Measurements from ENCODE around the gene C4orf17. TPM values are rescaled to one million over a fixed set of nuclear protein-coding genes. Genes with fewer than 3 reads are reported as not detected.

The C4orf17 gene
- total RNA-seq, 2 experiments from 2014 or later = not detected

DNA sequence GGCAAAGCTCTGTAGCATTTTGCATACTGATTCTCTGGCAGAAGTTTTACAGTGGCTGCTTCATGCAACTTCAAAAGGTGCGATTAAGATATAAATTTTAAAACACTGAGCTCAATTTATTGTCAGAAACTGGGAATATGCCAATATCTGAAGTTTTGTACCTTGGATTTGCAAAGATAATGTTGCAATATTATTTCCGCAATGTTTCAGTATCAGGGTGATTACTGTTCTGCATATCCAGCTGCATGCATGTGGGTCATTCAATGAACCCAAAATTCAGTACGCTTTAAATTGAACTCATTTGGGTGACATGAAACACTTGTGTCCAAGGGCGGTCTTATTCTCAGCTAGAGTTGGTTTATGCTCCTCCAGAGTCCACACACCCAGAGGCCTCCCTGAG is 26.9 kb downstream of the C4orf17 start:
- Histone ChIP-seq H3K4me2 (ENCODE audit: low read length) (no peak overlapping the region), H3K9me3 (ENCODE audit: low read length) (no peaks in the 10 kb centered on the region), H3K36me3 (ENCODE audit: insufficient read depth, low read length) (no peaks in the 10 kb centered on the region), H3K4me1 (ENCODE audit: insufficient read depth, low read length, poor library complexity, severe bottlenecking) (no peaks in the 10 kb centered on the region), H3K4me3 (ENCODE audit: low read depth, low read length, poor library complexity, severe bottlenecking) (no peak overlapping the region), H3K79me2 (ENCODE audit: insufficient read depth, low read depth, low read length) (no peaks in the 10 kb centered on the region), H4K20me1 (ENCODE audit: insufficient read depth, low read length) (no peaks in the 10 kb centered on the region), H3K27ac (ENCODE audit: low read depth, low read length, poor library complexity, severe bottlenecking) (no peak overlapping the region), H3K9me2 (ENCODE audit: insufficient read depth, low read length) (no peaks in the 10 kb centered on the region), H2AFZ (ENCODE audit: low read length) (no peak overlapping the region)
- no peak for DNase-seq (ENCODE audit: low spot score)
- CTCF ChIA-PET (ENCODE audit: unreplicated experiment) = no interaction called here
- TF ChIP-seq, protein P1, sequence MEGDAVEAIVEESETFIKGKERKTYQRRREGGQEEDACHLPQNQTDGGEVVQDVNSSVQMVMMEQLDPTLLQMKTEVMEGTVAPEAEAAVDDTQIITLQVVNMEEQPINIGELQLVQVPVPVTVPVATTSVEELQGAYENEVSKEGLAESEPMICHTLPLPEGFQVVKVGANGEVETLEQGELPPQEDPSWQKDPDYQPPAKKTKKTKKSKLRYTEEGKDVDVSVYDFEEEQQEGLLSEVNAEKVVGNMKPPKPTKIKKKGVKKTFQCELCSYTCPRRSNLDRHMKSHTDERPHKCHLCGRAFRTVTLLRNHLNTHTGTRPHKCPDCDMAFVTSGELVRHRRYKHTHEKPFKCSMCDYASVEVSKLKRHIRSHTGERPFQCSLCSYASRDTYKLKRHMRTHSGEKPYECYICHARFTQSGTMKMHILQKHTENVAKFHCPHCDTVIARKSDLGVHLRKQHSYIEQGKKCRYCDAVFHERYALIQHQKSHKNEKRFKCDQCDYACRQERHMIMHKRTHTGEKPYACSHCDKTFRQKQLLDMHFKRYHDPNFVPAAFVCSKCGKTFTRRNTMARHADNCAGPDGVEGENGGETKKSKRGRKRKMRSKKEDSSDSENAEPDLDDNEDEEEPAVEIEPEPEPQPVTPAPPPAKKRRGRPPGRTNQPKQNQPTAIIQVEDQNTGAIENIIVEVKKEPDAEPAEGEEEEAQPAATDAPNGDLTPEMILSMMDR (conservative IDR thresholded peaks at IDR 0.05; ENCODE audit: low read length) = no peak
- TF ChIP-seq EZH2phosphoT487 (IDR thresholded peaks at IDR 0.05; ENCODE audit: borderline replicate concordance, low read depth, low read length) = no peak
- POLR2A ChIA-PET = interaction anchor here (1.0 kb wide), 1 partner anchor 12 kb away, joined by 3 read pairs; no protein-coding TSS in a partner anchor
- no TSS peak for BruUV-seq (replicated peaks)
- intact Hi-C loops (cut with micrococcal nuclease; ENCODE audit: unreplicated experiment) = no loop called here

DNA sequence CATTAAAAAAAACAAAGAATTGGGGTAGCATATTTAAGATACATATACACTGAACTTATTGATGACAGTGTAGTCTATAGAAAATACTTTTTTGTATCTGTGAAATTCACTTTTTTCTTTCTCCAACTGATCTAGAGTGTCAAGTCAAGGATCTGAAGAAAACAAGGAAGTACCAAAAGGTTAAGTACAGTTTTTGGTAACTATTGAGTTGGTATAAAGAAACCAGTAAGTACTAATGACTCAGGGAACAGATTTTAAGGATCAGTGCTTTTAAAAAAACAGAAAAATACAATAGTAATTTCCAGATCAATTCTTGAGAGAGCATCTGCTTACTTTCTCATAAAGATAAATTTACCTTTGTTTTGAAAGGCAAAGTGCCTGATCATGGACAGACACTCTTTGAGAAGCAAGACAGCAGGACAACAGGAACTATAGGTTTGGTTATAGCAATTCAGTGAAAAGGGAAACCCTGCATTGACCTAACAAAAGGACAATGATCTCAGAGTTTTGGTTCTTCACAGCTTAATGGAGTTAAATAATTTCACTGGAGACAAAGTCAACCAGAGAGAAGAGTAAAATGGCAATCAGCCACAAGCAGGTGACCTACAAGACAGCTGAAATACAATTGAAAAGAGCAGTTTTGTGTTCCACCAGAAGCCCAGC is 29.6 kb downstream of the C4orf17 start:
- Histone ChIP-seq H3K4me2 (ENCODE audit: low read length) (no peak overlapping the region), H3K79me2 (ENCODE audit: insufficient read depth, low read depth, low read length) (no peaks in the 10 kb centered on the region), H3K4me1 (ENCODE audit: insufficient read depth, low read length, poor library complexity, severe bottlenecking) (no peaks in the 10 kb centered on the region), H3K9me3 (ENCODE audit: low read length) (no peaks in the 10 kb centered on the region), H3K9me2 (ENCODE audit: insufficient read depth, low read length) (no peaks in the 10 kb centered on the region), H3K27ac (ENCODE audit: low read depth, low read length, poor library complexity, severe bottlenecking) (no peak overlapping the region), H3K36me3 (ENCODE audit: insufficient read depth, low read length) (no peaks in the 10 kb centered on the region), H4K20me1 (ENCODE audit: insufficient read depth, low read length) (no peaks in the 10 kb centered on the region), H3K4me3 (ENCODE audit: low read depth, low read length, poor library complexity, severe bottlenecking) (no peak overlapping the region), H2AFZ (ENCODE audit: low read length) (no peak overlapping the region)
- CTCF ChIA-PET (ENCODE audit: unreplicated experiment) = no interaction called here
- intact Hi-C loops (cut with micrococcal nuclease; ENCODE audit: unreplicated experiment) = no loop called here
- POLR2A ChIA-PET = interaction anchor here (0.7 kb wide), 1 partner anchor 41 kb away, joined by 3 read pairs; no protein-coding TSS in a partner anchor
- DNase-seq (ENCODE audit: low spot score) = no peak
- BruUV-seq (replicated peaks) = no TSS peak
- no peak for TF ChIP-seq EZH2phosphoT487 (IDR thresholded peaks at IDR 0.05; ENCODE audit: borderline replicate concordance, low read depth, low read length)
- TF ChIP-seq, protein P1 (conservative IDR thresholded peaks at IDR 0.05; ENCODE audit: low read length) = no peak

DNA sequence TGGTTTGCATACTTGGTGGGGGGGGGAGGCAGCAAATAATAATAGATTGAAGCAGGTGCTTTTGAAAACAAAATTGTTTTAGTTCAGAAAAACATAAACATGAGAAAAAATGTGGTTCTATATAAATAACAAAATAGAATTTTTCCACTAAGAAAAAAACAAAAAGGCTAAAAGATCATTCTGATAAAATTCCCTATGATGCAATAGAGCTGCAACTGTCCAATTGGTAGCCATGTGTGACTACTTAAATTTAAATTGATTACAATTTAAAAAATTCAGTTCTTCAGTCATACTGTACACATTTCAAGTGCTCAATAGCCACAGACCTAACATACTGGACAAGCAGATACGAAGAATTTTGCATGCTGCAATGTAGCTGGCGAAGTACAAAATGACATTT is 42.1 kb downstream of the C4orf17 start:
- intact Hi-C loops (cut with micrococcal nuclease; ENCODE audit: unreplicated experiment) = no loop called here
- no peak for TF ChIP-seq EZH2phosphoT487 (IDR thresholded peaks at IDR 0.05; ENCODE audit: borderline replicate concordance, low read depth, low read length)
- TF ChIP-seq, protein P1 (conservative IDR thresholded peaks at IDR 0.05; ENCODE audit: low read length) = no peak
- Histone ChIP-seq H3K36me3 (ENCODE audit: insufficient read depth, low read length) (peaks cover 4% of the 10 kb centered on the region; the same call in 1 of the 2 replicates), H3K27ac (ENCODE audit: low read depth, low read length, poor library complexity, severe bottlenecking) (no peak overlapping the region), H3K4me1 (ENCODE audit: insufficient read depth, low read length, poor library complexity, severe bottlenecking) (no peaks in the 10 kb centered on the region), H3K9me2 (ENCODE audit: insufficient read depth, low read length) (no peaks in the 10 kb centered on the region), H3K9me3 (ENCODE audit: low read length) (no peaks in the 10 kb centered on the region), H2AFZ (ENCODE audit: low read length) (no peak overlapping the region), H3K4me2 (ENCODE audit: low read length) (no peak overlapping the region), H3K4me3 (ENCODE audit: low read depth, low read length, poor library complexity, severe bottlenecking) (no peak overlapping the region), H3K79me2 (ENCODE audit: insufficient read depth, low read depth, low read length) (no peaks in the 10 kb centered on the region), H4K20me1 (ENCODE audit: insufficient read depth, low read length) (no peaks in the 10 kb centered on the region)
- CTCF ChIA-PET (ENCODE audit: unreplicated experiment) = no interaction called here
- no TSS peak for BruUV-seq (replicated peaks)
- no peak for DNase-seq (ENCODE audit: low spot score)
- POLR2A ChIA-PET = interaction anchor here (0.7 to 1.6 kb wide), 2 partner anchors 8 to 14 kb away, joined by 4 to 5 read pairs; no protein-coding TSS in a partner anchor
